K562 (cell line): Measurements from ENCODE around the gene GOLPH3L. TPM values are rescaled to one million over a fixed set of nuclear protein-coding genes. Genes with fewer than 3 reads are reported as not detected.

ENCODE experiments used
- AFF1 ChIP-seq, 2 experiments: fragments of 450-650 bp; IDR thresholded peaks; 2 replicates each; pipeline ENCODE4 v1.6.1; 2018; ENCODE audit warnings: mild to moderate bottlenecking in 2 of 2, low read depth in 1 of 2; ENCODE audit not compliant: partially characterized antibody in 2 of 2
- ARID3A ChIP-seq: IDR thresholded peaks from 2 replicates; pipeline ENCODE4 v1.6.1; 2012; ENCODE audit warnings: low read depth, low read length, improper control_type of control experiment, borderline replicate concordance
- C11orf30 ChIP-seq: fragments of 450-650 bp; IDR thresholded peaks from 2 replicates; pipeline ENCODE4 v1.6.1; 2016; ENCODE audit warnings: low read depth, mild to moderate bottlenecking
- CCAR2 ChIP-seq: fragments of 200-400 bp; formaldehyde crosslinking; IDR thresholded peaks from 2 replicates; pipeline ENCODE4 v1.6.1; 2017; ENCODE audit warnings: mild to moderate bottlenecking, low read depth, low read length
- HMG20A ChIP-seq: fragments of 450-650 bp; formaldehyde crosslinking; conservative IDR thresholded peaks from 2 replicates; pipeline ENCODE4 v1.4.0; 2020; ENCODE audit warnings: mild to moderate bottlenecking, mixed read lengths
- ID3 ChIP-seq, 2 experiments: fragments of 250-450 bp in 1 of 2; fragments of 450-650 bp in 1 of 2; sonication (Bioruptor Pico) in 1 of 2; IDR thresholded peaks; 2 replicates each; pipeline versions ENCODE4 v1.6.1 to v1.8.0; 2016 to 2021; ENCODE audit warnings: mild to moderate bottlenecking in 2 of 2, moderate library complexity in 2 of 2, missing compliant biosample characterization in 1 of 2, missing genetic modification characterization in 1 of 2
- NCOA4 ChIP-seq: fragments of 450-650 bp; IDR thresholded peaks from 2 replicates; pipeline ENCODE4 v1.6.1; 2018; ENCODE audit warnings: mild to moderate bottlenecking; ENCODE audit not compliant: partially characterized antibody
- OTX1 ChIP-seq: fragments of 450-650 bp; formaldehyde crosslinking; IDR thresholded peaks from 2 replicates; pipeline ENCODE4 v1.4.0; 2022; ENCODE audit warnings: mild to moderate bottlenecking
- PML ChIP-seq: IDR thresholded peaks from 2 replicates; pipeline ENCODE4 v1.6.1; 2012; ENCODE audit warnings: low read length, inconsistent platforms
- polyA plus RNA-seq, 8 experiments: library from polyadenylated mRNA; depleted of rRNA in 4 of 8; stranded (reverse) in 5 of 8; unstranded in 3 of 8; fragments of >200 nt; fragmentation: Nextera tagmentation in 2 of 8; fragmentation: Illumina TruSeq in 1 of 8; extraction: Ambion mirVana in 2 of 8; extraction: Trizol in 1 of 8; gene quantifications; 2 replicates each; pipeline versions ENCODE4 v1.2.1 to v1.2.3, GENCODE V29; 2011 to 2014; ENCODE audit warnings: inconsistent platforms in 1 of 8, missing spikeins in 1 of 8
- total RNA-seq, 7 experiments: library from RNA; depleted of rRNA in 6 of 7; stranded (reverse); fragments of >200 nt in 6 of 7; fragmentation: Illumina TruSeq in 2 of 7; extraction: Trizol in 2 of 7; gene quantifications; 2 replicates each; pipeline versions ENCODE4 v1.2.1 to v1.2.3, GENCODE V29; 2011 to 2021; ENCODE audit warnings: low replicate concordance in 1 of 7
- TF ChIP-seq, protein P1 (sequence below): sonication (generic); formaldehyde crosslinking; IDR thresholded peaks from 2 replicates; pipeline ENCODE4 v1.8.1; 2022; ENCODE audit warnings: missing genetic modification reagents

The GOLPH3L gene
- total and polyA plus RNA-seq, 9 of the 15 experiments (the other 6 are each of a cell fraction or from before 2014, with no cell fraction given), result 8.1 to 42.1 (median 21.6) TPM

- TF ChIP-seq AFF1 (IDR thresholded peaks at IDR 0.05; ENCODE audit: low read depth in 1 of 2, partially characterized antibody in 2 of 2) (peak in 1 of 2 experiments; percentile 19), HMG20A (no peak), CCAR2 (0 out of 2 replicates have a peak, but pooled peaks have one; percentile 31), ID3 (CRISPR knock-in tag; IDR thresholded peaks at IDR 0.05) (no peak), ID3 (tag; IDR thresholded peaks at IDR 0.05) (no peak), NCOA4 (no peak), ARID3A (peak; percentile 88; the same call in 1 of the 2 replicates), PML (peak; percentile 68), C11orf30 (0 out of 2 replicates have a peak, but pooled peaks have one; percentile 45), OTX1 (CRISPR knock-in tag) (peak; percentile 50; the same call in 1 of the 2 replicates)
- TF ChIP-seq, protein P1, sequence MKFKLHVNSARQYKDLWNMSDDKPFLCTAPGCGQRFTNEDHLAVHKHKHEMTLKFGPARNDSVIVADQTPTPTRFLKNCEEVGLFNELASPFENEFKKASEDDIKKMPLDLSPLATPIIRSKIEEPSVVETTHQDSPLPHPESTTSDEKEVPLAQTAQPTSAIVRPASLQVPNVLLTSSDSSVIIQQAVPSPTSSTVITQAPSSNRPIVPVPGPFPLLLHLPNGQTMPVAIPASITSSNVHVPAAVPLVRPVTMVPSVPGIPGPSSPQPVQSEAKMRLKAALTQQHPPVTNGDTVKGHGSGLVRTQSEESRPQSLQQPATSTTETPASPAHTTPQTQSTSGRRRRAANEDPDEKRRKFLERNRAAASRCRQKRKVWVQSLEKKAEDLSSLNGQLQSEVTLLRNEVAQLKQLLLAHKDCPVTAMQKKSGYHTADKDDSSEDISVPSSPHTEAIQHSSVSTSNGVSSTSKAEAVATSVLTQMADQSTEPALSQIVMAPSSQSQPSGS (CRISPR knock-in tag), result peak; percentile 92
These were observed 67.6 kb downstream of the GOLPH3L start, which contains the start of gene ENSA (continued) for GRCh38 chr1:150629115-150629928.
